Kidney (tissue), 14 donors: ENCODE results near the gene GRHL1. TPM values are rescaled to one million over a fixed set of nuclear protein-coding genes. Genes with fewer than 3 reads are reported as not detected.
A peak's percentile ranks its signal among the peaks of the same experiment; 100 is the strongest.

ENCODE experiments used
- DNase-seq, 5 donors: peaks; one replicate each; pipeline ENCODE4 v3.0.0-alpha.2; 2013 to 2020
- FAIRE-seq: peaks from 2 replicates; lab custom pipeline; 2012; peaks lifted over from hg19 to GRCh38; lab: Jason Lieb, UNC
- H3K27ac ChIP-seq, 2 donors: one replicate each; pipeline ENCODE4 v1.7.0; 2013; ENCODE audit warnings: low read depth in 2 of 2, low read length in 2 of 2, inconsistent platforms in 1 of 2
- H3K27me3 ChIP-seq: one replicate; pipeline ENCODE4 v1.7.1; 2013; ENCODE audit warnings: low read length, inconsistent platforms; ENCODE audit not compliant: control insufficient read depth, insufficient read depth
- H3K36me3 ChIP-seq, 3 donors: one replicate each; pipeline versions ENCODE4 v1.7.0 to v1.7.1; 2013; ENCODE audit warnings: low read length in 3 of 3, control low read depth in 1 of 3, inconsistent platforms in 1 of 3; ENCODE audit not compliant: insufficient read depth in 3 of 3, control insufficient read depth in 2 of 3
- H3K4me1 ChIP-seq, 3 donors: one replicate each; pipeline versions ENCODE4 v1.7.0 to v1.7.1; 2013; ENCODE audit warnings: low read length in 3 of 3, inconsistent platforms in 1 of 3, low read depth in 1 of 3; ENCODE audit not compliant: control insufficient read depth in 2 of 3, insufficient read depth in 2 of 3
- H3K4me3 ChIP-seq, 3 donors: one replicate each; pipeline versions ENCODE4 v1.7.0 to v1.8.1; 2013; ENCODE audit warnings: low read length in 3 of 3, control low read depth in 1 of 3, inconsistent platforms in 1 of 3
- H3K9ac ChIP-seq, 3 donors: one replicate each; pipeline versions ENCODE4 v1.7.0 to v1.7.1; 2013; ENCODE audit warnings: low read length in 3 of 3, control low read depth in 1 of 3, inconsistent platforms in 1 of 3
- H3K9me3 ChIP-seq, 3 donors: one replicate each; pipeline versions ENCODE4 v1.7.0 to v1.7.1; 2013; ENCODE audit warnings: low read length in 3 of 3, control low read depth in 1 of 3, inconsistent platforms in 1 of 3; ENCODE audit not compliant: control insufficient read depth in 2 of 3, insufficient read depth in 1 of 3
- intact Hi-C: fragments of 100-400 bp; cut with DNase I; formaldehyde crosslinking; loops from one replicate; pipeline ENCODE4 v1.11.1; 2022
- polyA plus RNA-seq: library from polyadenylated mRNA; stranded (reverse); fragments of 350-450 nt; fragmentation: Illumina TruSeq; extraction: RNeasy Lipid Tissue Mini Kit (QIAGEN cat#74804); gene quantifications from one replicate; pipeline ENCODE4 v1.2.3, GENCODE V29; 2014; ENCODE audit warnings: low read depth, low replicate concordance; ENCODE audit not compliant: insufficient read depth
- total RNA-seq: library from RNA; stranded (reverse); fragmentation: NEBNext Ultra II Directional; extraction: Animal tissue kit (Norgen Biotek cat#: 25700); gene quantifications from one replicate; pipeline ENCODE4 v1.2.1, GENCODE V29; 2021
- TF ChIP-seq, protein P1 (sequence below): IDR thresholded peaks from 3 replicates; pipeline ENCODE4 v1.5.1; 2012; ENCODE audit warnings: mild to moderate bottlenecking, moderate library complexity, borderline replicate concordance; ENCODE audit not compliant: insufficient read depth; ENCODE audit errors: extremely low read depth
- donor health status: control.
- donor health status: control.
- donor health status: control.
- donor health status: control.
- donor health status: control.
- donor health status: DM: yes; HTN: yes; CAD: no.
- donor health status: Normal renal cell carcinoma (clear cell type).

The GRHL1 gene
- total and polyA plus RNA-seq, 2 donors from 2014 or later, result 2.3 to 6.0 TPM

- H3K36me3 ChIP-seq, result peaks cover 0 to 4% (median 0%) of the 10 kb centered on the region in 3 donors
- no peaks in the 10 kb centered on the region for H3K9me3 ChIP-seq
- no peaks in the 10 kb centered on the region for H3K27me3 ChIP-seq
- intact Hi-C loops, result no loop called here
- no peak overlapping the region for H3K4me3 ChIP-seq
- FAIRE-seq, result no peak
- TF ChIP-seq, protein P1, sequence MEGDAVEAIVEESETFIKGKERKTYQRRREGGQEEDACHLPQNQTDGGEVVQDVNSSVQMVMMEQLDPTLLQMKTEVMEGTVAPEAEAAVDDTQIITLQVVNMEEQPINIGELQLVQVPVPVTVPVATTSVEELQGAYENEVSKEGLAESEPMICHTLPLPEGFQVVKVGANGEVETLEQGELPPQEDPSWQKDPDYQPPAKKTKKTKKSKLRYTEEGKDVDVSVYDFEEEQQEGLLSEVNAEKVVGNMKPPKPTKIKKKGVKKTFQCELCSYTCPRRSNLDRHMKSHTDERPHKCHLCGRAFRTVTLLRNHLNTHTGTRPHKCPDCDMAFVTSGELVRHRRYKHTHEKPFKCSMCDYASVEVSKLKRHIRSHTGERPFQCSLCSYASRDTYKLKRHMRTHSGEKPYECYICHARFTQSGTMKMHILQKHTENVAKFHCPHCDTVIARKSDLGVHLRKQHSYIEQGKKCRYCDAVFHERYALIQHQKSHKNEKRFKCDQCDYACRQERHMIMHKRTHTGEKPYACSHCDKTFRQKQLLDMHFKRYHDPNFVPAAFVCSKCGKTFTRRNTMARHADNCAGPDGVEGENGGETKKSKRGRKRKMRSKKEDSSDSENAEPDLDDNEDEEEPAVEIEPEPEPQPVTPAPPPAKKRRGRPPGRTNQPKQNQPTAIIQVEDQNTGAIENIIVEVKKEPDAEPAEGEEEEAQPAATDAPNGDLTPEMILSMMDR, result no peak
- H3K4me1 ChIP-seq, result no peaks in the 10 kb centered on the region
- no peak overlapping the region for H3K9ac ChIP-seq
- no peak for DNase-seq
- H3K27ac ChIP-seq, result no peak overlapping the region
Observed at GRCh38 chr2:9937258-9937657, 14.2 kb upstream of the GRHL1 start.

DNA sequence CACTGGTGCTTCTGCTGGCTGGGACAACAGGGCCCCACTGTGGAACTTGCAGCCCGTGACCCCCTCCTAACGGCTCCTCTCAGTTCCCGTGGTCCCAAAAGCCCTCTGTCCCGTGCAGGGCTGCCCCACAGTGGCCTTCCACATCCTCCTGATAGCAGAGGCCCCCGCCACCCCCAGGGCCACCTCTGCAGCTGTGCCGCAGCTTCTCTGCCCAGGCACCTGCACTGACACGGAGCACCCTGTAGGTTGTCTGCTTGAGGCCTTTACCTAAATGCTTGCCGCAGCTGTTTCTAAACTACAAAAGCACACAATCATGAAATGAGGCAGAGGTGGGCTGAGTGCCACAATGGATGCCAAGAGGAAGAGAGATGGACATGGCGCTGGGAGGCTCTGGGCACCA is 13.5 kb upstream of the GRHL1 start:
- TF ChIP-seq, protein P1, result no peak

DNA sequence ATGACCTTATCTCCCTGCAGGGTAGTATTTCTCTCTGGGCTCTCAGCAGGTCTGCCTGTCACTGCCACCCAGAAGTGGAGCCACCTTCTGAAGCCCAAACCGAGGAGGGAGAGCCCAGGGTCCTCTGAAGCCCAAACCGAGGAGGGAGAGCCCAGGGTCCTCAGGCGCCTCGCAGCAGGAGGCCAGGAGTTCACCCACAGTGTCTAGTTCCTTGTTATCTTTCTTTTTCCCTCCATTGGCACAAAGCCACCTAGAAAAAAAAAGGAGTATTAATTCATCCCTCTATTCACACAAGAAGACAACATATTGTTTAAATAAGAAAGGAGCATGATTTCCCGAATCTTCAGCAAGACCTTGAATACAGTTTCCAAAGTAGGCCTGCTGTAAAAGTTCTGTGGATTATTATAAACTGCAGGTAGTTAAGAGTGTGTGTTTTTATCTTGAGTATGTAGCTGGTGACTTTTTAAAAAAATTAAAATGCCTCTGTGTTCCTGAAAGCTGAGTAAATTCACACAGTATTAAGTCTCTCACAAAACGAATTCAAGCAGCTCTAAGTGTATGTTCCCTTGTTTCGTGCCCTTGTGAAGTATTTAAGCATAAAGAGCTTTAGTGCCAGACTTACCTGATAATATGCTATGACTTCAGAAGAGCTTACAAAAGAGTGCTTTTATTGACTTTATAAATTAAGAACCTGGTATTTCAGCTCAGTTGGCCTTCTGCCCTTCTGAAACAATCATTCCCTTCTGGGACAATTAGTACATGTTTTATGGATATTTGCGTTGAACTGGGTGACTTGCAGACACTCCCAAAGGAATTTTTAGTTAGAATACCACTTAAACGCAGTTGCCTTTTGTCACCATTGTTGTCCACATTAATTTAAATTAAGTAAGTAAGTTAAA is 11.7 kb upstream of the GRHL1 start:
- DNase-seq, result no peak
- H3K27me3 ChIP-seq, result no peaks in the 10 kb centered on the region
- intact Hi-C loops, result no loop called here
- H3K4me1 ChIP-seq, result no peaks in the 10 kb centered on the region
- H3K9me3 ChIP-seq, result no peaks in the 10 kb centered on the region
- TF ChIP-seq, protein P1, result no peak
- H3K27ac ChIP-seq, result no peak overlapping the region
- no peak overlapping the region for H3K4me3 ChIP-seq
- H3K36me3 ChIP-seq, result no peaks in the 10 kb centered on the region
- FAIRE-seq, result no peak
- no peak overlapping the region for H3K9ac ChIP-seq

More for the DNA sequence above, 13.5 kb upstream of the GRHL1 start:
- H3K4me3 ChIP-seq, result no peak overlapping the region
- intact Hi-C loops, result no loop called here
- peak in 1 of 5 donors; percentile 58 for DNase-seq
- no peaks in the 10 kb centered on the region for H3K27me3 ChIP-seq
- no peaks in the 10 kb centered on the region for H3K4me1 ChIP-seq
- H3K9ac ChIP-seq, result no peak overlapping the region
- H3K27ac ChIP-seq, result no peak overlapping the region
- no peaks in the 10 kb centered on the region for H3K9me3 ChIP-seq
- no peak for FAIRE-seq
- peaks cover 0 to 4% (median 0%) of the 10 kb centered on the region in 3 donors for H3K36me3 ChIP-seq
